HG03469 (cell line): ENCODE results near the gene ZNF83.
"Not testable (repeated sequence)": the region's sequence is repeated elsewhere in the genome, so short reads cannot be mapped to it uniquely, and the experiment has no call there.

Experiments
- ATAC-seq: cut with Tn5 transposase; IDR thresholded peaks from one replicate; pipeline ENCODE4 v1.9.1; 2021; ENCODE audit warnings: mild to moderate bottlenecking, moderate library complexity, moderate number of reproducible peaks; ENCODE audit not compliant: unreplicated experiment

ZNF83 gene

GRCh38 chr19:52637718-52638585 is at the start of gene ZNF83:
TSS of gene ZNF83 (minus strand) at chr19:52638355.
- ATAC-seq, result no peak

- no peak for ATAC-seq
These were observed 49.5 kb upstream of the ZNF83 start for GRCh38 chr19:52687684-52688083.

GRCh38 chr19:52685811-52686210 is 47.7 kb upstream of the ZNF83 start:
- ATAC-seq, result no peak

GRCh38 chr19:52681216-52681615 is 43.1 kb upstream of the ZNF83 start:
- ATAC-seq, result not testable (repeated sequence)

- ATAC-seq, result no peak
These were observed 41.4 kb upstream of the ZNF83 start for GRCh38 chr19:52679598-52679997.

GRCh38 chr19:52675239-52675638 is 37.1 kb upstream of the ZNF83 start:
- ATAC-seq, result not testable (repeated sequence)

GRCh38 chr19:52673014-52673413 is 34.9 kb upstream of the ZNF83 start:
- no peak for ATAC-seq

- ATAC-seq, result no peak
These were observed 31.9 kb upstream of the ZNF83 start for GRCh38 chr19:52670046-52670445.

- ATAC-seq, result no peak
These were observed 31.4 kb upstream of the ZNF83 start for GRCh38 chr19:52669586-52669985.

- no peak for ATAC-seq
These were observed 29.8 kb upstream of the ZNF83 start for GRCh38 chr19:52667972-52668371.

GRCh38 chr19:52666506-52666905 is 28.4 kb upstream of the ZNF83 start:
- no peak for ATAC-seq

- ATAC-seq, result no peak
These were observed 27.4 kb upstream of the ZNF83 start for GRCh38 chr19:52665529-52665928.

- no peak for ATAC-seq
These were observed 26.9 kb upstream of the ZNF83 start for GRCh38 chr19:52665027-52665426.

GRCh38 chr19:52664461-52664860 is 26.3 kb upstream of the ZNF83 start:
- ATAC-seq, result no peak

GRCh38 chr19:52662631-52663030 is 24.5 kb upstream of the ZNF83 start:
- no peak for ATAC-seq

- no peak for ATAC-seq
These were observed 22.8 kb upstream of the ZNF83 start for GRCh38 chr19:52660981-52661380.

- no peak for ATAC-seq
These were observed 20.9 kb upstream of the ZNF83 start for GRCh38 chr19:52659013-52659412.

- no peak for ATAC-seq
These were observed 20.4 kb upstream of the ZNF83 start for GRCh38 chr19:52658595-52658994.

- no peak for ATAC-seq
These were observed 15.0 kb upstream of the ZNF83 start for GRCh38 chr19:52653161-52653560.

GRCh38 chr19:52651956-52652355 is 13.8 kb upstream of the ZNF83 start:
- no peak for ATAC-seq

GRCh38 chr19:52648336-52649016 is 10.3 kb upstream of the ZNF83 start:
- ATAC-seq, result no peak

GRCh38 chr19:52646571-52647217 is 8.5 kb upstream of the ZNF83 start:
- no peak for ATAC-seq
